ENCODE measurements around the gene LIMCH1.

DNA sequence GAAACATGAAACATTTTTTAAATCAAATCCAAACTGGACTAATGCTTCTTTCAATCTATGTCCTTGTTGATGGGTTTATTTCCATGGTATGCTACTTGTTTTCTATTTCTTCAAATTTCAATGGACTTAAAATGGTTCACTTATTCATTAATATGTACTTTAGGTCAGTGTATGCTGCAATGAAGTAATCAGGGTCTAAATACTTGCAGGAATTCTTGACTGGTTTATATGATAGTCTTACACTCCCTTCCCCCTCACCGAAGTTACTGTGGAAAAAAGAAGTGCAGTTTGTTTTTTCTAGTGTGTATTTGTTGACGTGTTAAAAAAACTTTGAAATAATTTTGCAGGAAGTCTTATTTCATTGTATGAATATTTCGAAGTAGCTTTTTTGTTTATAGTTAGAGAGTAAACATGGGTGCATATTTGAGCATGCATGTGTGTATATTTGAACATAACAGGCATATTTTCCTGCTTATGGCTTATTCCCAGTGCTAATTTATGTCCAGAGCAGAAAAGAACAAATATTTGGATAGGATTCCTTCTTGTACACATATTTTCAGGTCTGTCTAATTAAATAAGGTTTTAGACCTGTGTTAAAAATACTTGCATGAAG, 65.0 kb downstream of the LIMCH1 start:
- TF ChIP-seq TAF1 (IDR thresholded peaks at IDR 0.05; ENCODE audit: low read depth, low read length) (no peak), POU2F2 (IDR thresholded peaks at IDR 0.05; ENCODE audit: low read depth, low read length) (no peak), POLR2A (IDR thresholded peaks at IDR 0.05; ENCODE audit: low read depth, low read length) (no peak)

All from GM12891 (cell line).